Activated naive CD8-positive, alpha-beta T cell (primary cell): ENCODE data around the gene RSRC2.
"Not testable (repeated sequence)": the region's sequence is repeated elsewhere in the genome, so short reads cannot be mapped to it uniquely, and the experiment has no call there.

Experiments used
- H3K27ac Mint-ChIP-seq: one replicate; pipeline ENCODE4 v1.8.0; 2021; ENCODE audit warnings: mixed read lengths
- H3K27me3 Mint-ChIP-seq: one replicate; pipeline ENCODE4 v1.8.0; 2021; ENCODE audit warnings: mixed read lengths
- H3K36me3 Mint-ChIP-seq: one replicate; pipeline ENCODE4 v1.8.0; 2021; ENCODE audit warnings: mixed read lengths
- H3K4me1 Mint-ChIP-seq: one replicate; pipeline ENCODE4 v1.8.0; 2021; ENCODE audit warnings: low read depth, mixed read lengths
- H3K4me3 Mint-ChIP-seq: one replicate; pipeline ENCODE4 v1.8.0; 2021; ENCODE audit warnings: mild to moderate bottlenecking, mixed read lengths
- H3K9me3 Mint-ChIP-seq: one replicate; pipeline ENCODE4 v1.8.0; 2021; ENCODE audit warnings: low read depth, mixed read lengths

RSRC2 gene

GRCh38 chr12:122483969-122484368, 42.8 kb downstream of the RSRC2 start:
- Mint-ChIP-seq H3K9me3 (no peaks in the 10 kb centered on the region), H3K36me3 (peaks cover 9% of the 10 kb centered on the region), H3K4me1 (peaks cover 3% of the 10 kb centered on the region), H3K27me3 (no peaks in the 10 kb centered on the region), H3K4me3 (no peak overlapping the region), H3K27ac (peak overlapping the region; percentile 1)

DNA sequence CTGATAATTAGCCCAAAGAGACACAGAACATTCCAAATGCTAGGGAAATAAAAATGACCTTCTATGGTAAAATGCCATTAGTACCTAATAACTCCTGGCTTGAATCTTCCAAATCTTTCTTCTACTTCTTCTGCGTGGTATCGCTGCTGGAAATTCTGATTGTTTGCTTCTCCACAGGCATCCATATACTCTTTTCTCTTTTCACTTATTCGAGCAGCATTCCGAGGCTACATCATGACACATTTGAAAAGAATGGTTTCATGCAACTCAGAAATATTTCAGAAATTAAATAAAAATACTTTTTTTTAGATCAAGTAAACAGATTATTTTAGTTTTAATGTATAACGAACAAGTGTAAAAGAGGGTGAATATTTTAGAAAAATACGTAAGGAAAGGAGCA, 44.9 kb downstream of the RSRC2 start:
- H3K4me1 Mint-ChIP-seq: peaks cover 3% of the 10 kb centered on the region
- H3K27me3 Mint-ChIP-seq: no peaks in the 10 kb centered on the region
- H3K4me3 Mint-ChIP-seq: no peak overlapping the region
- peak overlapping the region; percentile 11 for H3K27ac Mint-ChIP-seq
- peaks cover 11% of the 10 kb centered on the region for H3K36me3 Mint-ChIP-seq
- no peaks in the 10 kb centered on the region for H3K9me3 Mint-ChIP-seq

GRCh38 chr12:122480753-122481152, 46.0 kb downstream of the RSRC2 start:
- Mint-ChIP-seq H3K9me3 (no peaks in the 10 kb centered on the region), H3K27ac (no peak overlapping the region), H3K36me3 (peaks cover 11% of the 10 kb centered on the region)

DNA sequence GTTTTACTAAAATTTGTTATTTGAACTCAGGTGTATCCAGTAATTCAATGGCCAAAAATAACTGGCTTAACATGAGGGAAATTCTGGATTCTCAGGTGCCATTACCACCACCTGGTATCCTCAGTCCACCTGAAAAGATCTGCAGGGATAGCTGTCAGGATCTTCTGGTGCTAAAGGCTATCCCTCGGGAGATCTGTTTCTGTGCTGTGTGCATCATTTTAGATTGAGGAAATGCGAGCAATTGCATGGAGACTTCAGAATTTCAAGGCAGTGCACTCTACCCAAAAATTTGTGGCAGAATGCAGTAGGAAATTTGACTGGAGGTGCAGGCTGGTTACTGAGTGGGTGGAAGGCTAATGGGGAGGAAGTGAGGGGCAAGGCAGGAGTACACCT, 52.4 kb downstream of the RSRC2 start:
- Mint-ChIP-seq H3K9me3 (no peaks in the 10 kb centered on the region), H3K36me3 (peaks cover 11% of the 10 kb centered on the region), H3K4me1 (peaks cover 20% of the 10 kb centered on the region), H3K27ac (peak overlapping the region; percentile 41), H3K4me3 (no peak overlapping the region), H3K27me3 (no peaks in the 10 kb centered on the region)

More at GRCh38 chr12:122480753-122481152, 46.0 kb downstream of the RSRC2 start:
- H3K4me1 Mint-ChIP-seq: peaks cover 5% of the 10 kb centered on the region
- no peaks in the 10 kb centered on the region for H3K27me3 Mint-ChIP-seq
- no peak overlapping the region for H3K4me3 Mint-ChIP-seq

- Mint-ChIP-seq H3K27me3 (no peaks in the 10 kb centered on the region), H3K4me3 (no peak overlapping the region), H3K27ac (peak overlapping the region; percentile 41), H3K9me3 (no peaks in the 10 kb centered on the region), H3K36me3 (peaks cover 11% of the 10 kb centered on the region), H3K4me1 (peaks cover 20% of the 10 kb centered on the region)
These were observed 53.0 kb downstream of the RSRC2 start for GRCh38 chr12:122473543-122474323.

GRCh38 chr12:122471324-122472226, 55.2 kb downstream of the RSRC2 start:
- no peaks in the 10 kb centered on the region for H3K9me3 Mint-ChIP-seq
- H3K27ac Mint-ChIP-seq: no peak overlapping the region
- H3K4me1 Mint-ChIP-seq: peaks cover 20% of the 10 kb centered on the region
- H3K27me3 Mint-ChIP-seq: no peaks in the 10 kb centered on the region
- H3K4me3 Mint-ChIP-seq: no peak overlapping the region
- peaks cover 7% of the 10 kb centered on the region for H3K36me3 Mint-ChIP-seq

GRCh38 chr12:122470576-122470975, 56.2 kb downstream of the RSRC2 start:
- H3K36me3 Mint-ChIP-seq, H3K27me3 Mint-ChIP-seq, H3K27ac Mint-ChIP-seq, H3K9me3 Mint-ChIP-seq, H3K4me3 Mint-ChIP-seq: not testable (repeated sequence)
- peaks cover 18% of the 10 kb centered on the region for H3K4me1 Mint-ChIP-seq

DNA sequence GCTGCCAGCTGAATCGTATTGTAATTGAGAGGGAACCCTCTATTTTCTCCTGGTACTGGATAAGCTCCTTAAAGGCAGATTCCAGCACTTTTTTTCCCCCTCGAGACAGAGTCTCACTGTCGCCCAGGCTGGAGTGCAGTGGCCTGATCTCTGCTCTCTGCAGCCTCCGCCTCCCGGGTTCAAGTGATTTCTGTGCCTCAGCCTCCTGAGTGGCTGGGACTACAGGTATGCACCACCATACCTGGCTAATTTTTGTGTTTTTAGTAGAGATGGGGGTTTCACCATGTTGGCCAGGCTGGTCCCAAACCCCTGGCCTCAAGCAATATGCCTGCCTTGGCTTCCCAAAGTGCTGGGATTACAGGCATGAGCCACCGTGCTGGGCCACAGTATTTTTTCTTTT, 56.9 kb downstream of the RSRC2 start:
- not testable (repeated sequence) for H3K36me3 Mint-ChIP-seq, H3K27me3 Mint-ChIP-seq, H3K4me3 Mint-ChIP-seq, H3K27ac Mint-ChIP-seq, H3K9me3 Mint-ChIP-seq
- peaks cover 16% of the 10 kb centered on the region for H3K4me1 Mint-ChIP-seq

DNA sequence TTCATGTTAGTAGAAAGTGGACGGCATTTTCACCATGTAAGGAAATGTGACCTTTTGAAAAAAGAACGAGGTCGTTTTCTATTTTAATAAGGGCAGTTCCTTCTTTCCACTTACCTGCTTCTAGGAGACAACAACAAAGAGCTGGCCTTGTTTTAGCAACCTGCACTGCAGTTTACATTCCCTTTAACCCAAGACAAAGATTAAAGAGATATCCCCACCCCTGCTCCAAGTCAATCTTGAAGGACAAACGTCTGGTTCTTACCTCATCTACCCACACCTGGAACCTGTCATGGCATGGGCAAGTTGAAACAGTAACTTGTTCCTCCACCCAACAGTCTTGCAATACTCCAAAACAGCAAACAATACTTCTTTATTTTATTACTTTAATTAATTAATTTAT, 58.8 kb downstream of the RSRC2 start:
- peaks cover 7% of the 10 kb centered on the region for H3K4me1 Mint-ChIP-seq
- H3K36me3 Mint-ChIP-seq: no peaks in the 10 kb centered on the region
- no peak overlapping the region for H3K4me3 Mint-ChIP-seq
- H3K27me3 Mint-ChIP-seq: no peaks in the 10 kb centered on the region
- no peak overlapping the region for H3K27ac Mint-ChIP-seq
- H3K9me3 Mint-ChIP-seq: no peaks in the 10 kb centered on the region

DNA sequence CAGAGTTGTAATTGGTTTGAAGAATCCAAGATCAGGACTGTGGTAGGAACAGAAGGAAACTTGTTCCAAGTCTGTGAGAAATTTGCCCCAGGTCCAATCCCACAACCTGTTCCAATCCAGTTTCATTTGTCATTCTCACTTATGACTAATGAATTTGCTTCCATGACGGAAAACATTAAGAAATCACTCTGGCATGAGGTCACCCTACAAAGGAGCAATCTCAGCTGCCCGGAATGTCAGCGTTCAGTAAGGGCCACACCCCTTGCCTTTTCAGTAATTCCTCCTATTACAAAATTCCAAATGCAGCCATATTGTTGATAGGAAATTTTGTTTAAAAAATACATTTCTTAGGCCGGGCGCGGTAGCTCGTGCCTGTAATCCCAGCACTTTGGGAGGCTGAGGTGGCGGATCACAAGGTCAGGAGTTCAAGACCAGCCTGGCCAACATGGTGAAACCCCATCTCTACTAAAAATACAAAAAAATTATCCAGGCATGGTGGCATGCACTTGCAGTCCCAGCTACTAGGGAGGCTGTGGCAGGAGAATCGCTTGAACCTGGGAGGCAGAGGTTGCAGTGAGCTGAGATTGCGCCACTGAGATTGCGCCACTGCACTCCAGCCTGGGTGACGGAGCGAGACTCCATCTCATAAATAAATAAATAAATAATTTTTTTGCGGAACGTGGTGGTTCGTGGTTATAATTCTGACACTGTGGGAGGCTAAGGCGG, 62.3 kb downstream of the RSRC2 start:
- H3K4me1 Mint-ChIP-seq, H3K36me3 Mint-ChIP-seq, H3K9me3 Mint-ChIP-seq, H3K27me3 Mint-ChIP-seq, H3K4me3 Mint-ChIP-seq, H3K27ac Mint-ChIP-seq: not testable (repeated sequence)

GRCh38 chr12:122460641-122461040, 66.1 kb downstream of the RSRC2 start:
- Mint-ChIP-seq H3K27me3 (no peaks in the 10 kb centered on the region), H3K4me1 (no peaks in the 10 kb centered on the region), H3K36me3 (no peaks in the 10 kb centered on the region), H3K27ac (no peak overlapping the region), H3K4me3 (no peak overlapping the region), H3K9me3 (no peaks in the 10 kb centered on the region)

- H3K9me3 Mint-ChIP-seq: no peaks in the 10 kb centered on the region
- H3K4me3 Mint-ChIP-seq: no peak overlapping the region
- H3K27ac Mint-ChIP-seq: no peak overlapping the region
- H3K4me1 Mint-ChIP-seq: no peaks in the 10 kb centered on the region
- no peaks in the 10 kb centered on the region for H3K27me3 Mint-ChIP-seq
- no peaks in the 10 kb centered on the region for H3K36me3 Mint-ChIP-seq
These were observed 66.7 kb downstream of the RSRC2 start for GRCh38 chr12:122460061-122460460.

GRCh38 chr12:122459211-122459610, 67.5 kb downstream of the RSRC2 start:
- no peak overlapping the region for H3K4me3 Mint-ChIP-seq
- H3K9me3 Mint-ChIP-seq: no peaks in the 10 kb centered on the region
- no peaks in the 10 kb centered on the region for H3K36me3 Mint-ChIP-seq
- H3K27me3 Mint-ChIP-seq: no peaks in the 10 kb centered on the region
- H3K4me1 Mint-ChIP-seq: peaks cover 3% of the 10 kb centered on the region
- H3K27ac Mint-ChIP-seq: no peak overlapping the region

DNA sequence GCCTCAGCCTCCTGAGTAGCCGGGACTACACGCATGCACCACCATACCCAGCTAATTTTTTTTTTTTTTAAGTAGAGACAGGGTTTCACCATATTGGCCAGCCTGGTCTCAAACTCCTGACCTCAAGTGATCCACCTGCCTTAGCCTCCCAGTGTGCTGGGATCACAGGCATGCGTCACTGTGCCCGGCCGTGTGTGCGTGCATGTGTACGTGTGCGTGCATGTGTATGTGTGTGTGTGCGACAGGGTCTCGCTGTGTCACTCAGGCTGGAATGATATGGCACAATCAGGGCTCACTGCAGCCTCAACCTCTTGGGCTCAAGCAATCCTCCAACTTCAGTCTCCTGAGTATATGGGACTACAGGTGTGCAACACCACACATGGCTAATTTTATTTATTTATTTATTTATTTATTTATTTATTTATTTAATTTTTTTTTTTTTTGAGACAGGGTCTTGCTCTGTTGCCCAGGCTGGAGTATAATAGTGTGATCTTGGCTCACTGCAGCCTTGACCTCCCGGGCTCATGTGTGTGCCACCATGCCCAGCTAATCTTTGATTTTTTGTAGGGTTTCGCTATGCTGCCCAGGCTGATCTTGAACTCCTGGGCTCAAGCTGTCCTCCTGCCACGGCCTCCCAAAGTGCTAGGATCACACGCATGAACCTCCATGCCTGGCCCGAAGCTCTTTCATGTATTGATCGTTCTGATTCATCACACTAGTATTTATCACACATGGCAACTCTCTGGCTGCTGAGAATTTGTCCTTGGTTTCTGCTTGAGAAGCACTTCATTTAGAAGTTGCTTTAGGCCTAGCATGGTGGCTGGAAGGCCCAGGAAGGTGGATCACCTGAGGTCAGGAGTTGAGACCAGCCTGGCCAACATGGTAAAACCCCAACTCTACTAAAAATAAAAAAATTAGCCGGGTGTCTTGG, 68.4 kb downstream of the RSRC2 start:
- Mint-ChIP-seq H3K36me3 (no peaks in the 10 kb centered on the region), H3K9me3 (no peaks in the 10 kb centered on the region), H3K4me1 (peaks cover 12% of the 10 kb centered on the region), H3K27me3 (no peaks in the 10 kb centered on the region), H3K27ac (no peak overlapping the region), H3K4me3 (no peak overlapping the region)
